Measurements from ENCODE around the gene FBLN2.

Gene FBLN2

DNA sequence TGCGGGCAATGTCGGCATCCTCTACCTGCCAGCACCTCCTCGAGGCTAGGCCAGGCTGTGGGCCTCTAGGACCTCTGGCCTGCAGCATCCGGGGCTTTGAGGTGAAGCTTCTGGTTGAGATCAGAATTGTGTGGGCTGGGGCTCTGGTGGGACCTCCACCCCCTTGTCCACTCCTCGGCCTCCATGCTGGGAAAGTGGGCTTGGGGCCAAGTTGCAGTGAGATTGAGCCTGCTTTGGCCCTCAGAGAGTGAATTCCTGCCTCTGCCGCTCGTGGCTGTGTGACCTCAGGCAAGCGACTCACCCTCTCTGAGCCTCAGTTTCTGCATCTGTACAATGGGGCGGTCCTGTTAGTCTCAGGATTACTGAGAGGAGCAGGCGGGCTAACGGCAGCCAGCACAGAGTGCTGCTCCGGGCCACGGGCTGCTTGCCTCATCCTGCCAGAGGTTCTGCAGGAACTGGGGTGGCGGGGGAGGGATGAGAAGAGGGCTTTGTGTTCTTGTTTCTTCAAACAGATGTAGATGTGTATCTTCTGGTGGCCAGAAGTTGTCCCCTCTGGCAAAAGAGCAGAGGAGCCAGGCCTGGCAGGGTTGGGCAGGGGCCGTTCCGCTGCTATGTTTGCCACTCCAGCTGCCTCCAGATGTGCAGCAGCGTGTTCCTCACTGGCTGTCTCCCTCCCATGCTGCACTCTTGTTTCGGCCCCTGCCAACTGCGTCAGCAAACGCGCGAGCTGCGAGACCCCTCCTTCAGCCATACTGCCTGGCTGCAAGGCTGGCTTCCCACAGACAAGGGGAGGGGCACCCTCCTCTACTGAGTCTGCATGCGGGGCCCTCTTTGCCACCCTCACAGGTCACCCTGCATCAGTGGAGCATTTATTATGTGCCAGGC is 33.7 kb downstream of the FBLN2 start:
- no peaks in the 10 kb centered on the region for H3K36me3 ChIP-seq
- no peaks in the 10 kb centered on the region for H3K27me3 ChIP-seq
- H3K27ac ChIP-seq, result no peak overlapping the region
- H3K4me3 ChIP-seq (ENCODE audit: low read depth in 1 of 2, low read length in 1 of 2), result no peak overlapping the region
- TF ChIP-seq, protein P1, sequence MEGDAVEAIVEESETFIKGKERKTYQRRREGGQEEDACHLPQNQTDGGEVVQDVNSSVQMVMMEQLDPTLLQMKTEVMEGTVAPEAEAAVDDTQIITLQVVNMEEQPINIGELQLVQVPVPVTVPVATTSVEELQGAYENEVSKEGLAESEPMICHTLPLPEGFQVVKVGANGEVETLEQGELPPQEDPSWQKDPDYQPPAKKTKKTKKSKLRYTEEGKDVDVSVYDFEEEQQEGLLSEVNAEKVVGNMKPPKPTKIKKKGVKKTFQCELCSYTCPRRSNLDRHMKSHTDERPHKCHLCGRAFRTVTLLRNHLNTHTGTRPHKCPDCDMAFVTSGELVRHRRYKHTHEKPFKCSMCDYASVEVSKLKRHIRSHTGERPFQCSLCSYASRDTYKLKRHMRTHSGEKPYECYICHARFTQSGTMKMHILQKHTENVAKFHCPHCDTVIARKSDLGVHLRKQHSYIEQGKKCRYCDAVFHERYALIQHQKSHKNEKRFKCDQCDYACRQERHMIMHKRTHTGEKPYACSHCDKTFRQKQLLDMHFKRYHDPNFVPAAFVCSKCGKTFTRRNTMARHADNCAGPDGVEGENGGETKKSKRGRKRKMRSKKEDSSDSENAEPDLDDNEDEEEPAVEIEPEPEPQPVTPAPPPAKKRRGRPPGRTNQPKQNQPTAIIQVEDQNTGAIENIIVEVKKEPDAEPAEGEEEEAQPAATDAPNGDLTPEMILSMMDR (IDR thresholded peaks at IDR 0.05), result no peak
- no peaks in the 10 kb centered on the region for H3K4me1 ChIP-seq (ENCODE audit: control insufficient read depth in 1 of 2, insufficient read depth in 1 of 2, low read depth in 1 of 2, low read length in 1 of 2)
- no peaks in the 10 kb centered on the region for H3K9me3 ChIP-seq

DNA sequence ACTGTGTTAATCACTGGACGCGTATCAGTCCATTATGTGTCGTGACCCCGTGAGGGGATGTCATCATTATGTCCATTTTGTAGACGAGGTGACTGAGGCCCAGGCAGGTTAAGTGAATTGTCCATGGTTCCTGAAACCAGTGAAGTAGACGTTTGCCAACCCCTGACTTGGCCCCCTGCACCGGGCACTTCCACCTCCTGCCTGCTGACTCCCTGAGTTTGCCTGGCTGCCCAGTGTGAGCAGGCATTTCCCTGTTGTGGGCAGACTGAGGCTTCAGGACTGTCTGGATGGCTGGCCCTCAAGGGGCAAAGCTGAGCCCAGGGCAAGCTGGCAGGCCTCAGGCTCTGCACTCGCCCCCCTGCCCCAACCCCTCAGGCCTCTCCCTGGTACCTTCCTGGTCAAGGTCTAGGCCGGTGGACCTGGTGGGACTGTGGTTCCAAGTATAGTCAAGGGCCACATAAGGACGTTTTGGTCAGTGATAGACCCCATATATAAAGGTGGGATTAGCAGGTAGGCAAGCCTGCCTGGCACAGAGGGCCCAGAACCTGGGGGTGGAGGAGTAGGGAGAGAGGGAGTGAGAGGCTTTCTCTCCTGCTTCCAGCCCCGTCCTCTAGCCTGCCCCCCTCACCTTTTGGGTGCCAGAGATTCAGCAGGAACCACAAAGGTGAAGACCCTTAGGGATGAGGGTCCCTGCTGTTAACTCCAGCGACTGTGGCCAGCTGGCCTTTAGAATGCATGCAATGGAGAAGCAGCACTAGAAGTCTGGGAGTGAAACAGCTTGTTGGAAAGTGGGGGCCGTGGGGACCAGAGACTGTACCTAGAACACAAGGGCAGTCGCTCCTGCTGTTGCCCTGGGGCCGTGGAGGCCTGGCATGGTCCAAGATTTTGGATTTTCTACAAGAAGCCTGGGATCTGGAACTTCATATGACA is 34.6 kb downstream of the FBLN2 start:
- TF ChIP-seq, protein P1 (IDR thresholded peaks at IDR 0.05), result no peak
- no peaks in the 10 kb centered on the region for H3K27me3 ChIP-seq

DNA sequence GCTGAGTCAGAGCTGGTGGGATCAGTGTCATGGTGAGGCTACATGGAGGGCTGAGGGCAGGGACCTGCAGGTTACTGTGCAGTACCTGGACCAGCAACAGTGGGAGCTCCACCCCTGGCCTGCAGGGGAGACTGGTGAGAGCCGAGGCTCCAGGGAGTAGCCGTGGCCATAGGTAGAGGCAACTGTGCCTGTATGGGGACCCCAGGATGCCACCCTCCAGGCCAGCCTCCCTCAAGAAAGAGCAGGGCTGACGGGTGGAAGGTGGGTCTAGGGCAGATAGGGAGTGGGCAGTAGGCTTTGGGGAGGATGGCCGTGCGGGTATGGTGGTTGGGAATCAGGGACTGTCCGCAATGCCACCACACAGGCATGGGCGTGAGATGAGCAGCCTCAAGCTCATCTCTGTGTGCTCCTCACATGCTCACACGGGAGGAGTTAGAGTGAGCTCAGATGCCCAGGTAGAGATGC is 35.5 kb downstream of the FBLN2 start:
- TF ChIP-seq, protein P1 (IDR thresholded peaks at IDR 0.05), result no peak
- H3K27me3 ChIP-seq, result no peaks in the 10 kb centered on the region
- H3K4me3 ChIP-seq (ENCODE audit: low read depth in 1 of 2, low read length in 1 of 2), result no peak overlapping the region
- H3K27ac ChIP-seq, result no peak overlapping the region
- H3K36me3 ChIP-seq, result no peaks in the 10 kb centered on the region
- no peaks in the 10 kb centered on the region for H3K9me3 ChIP-seq
- no peaks in the 10 kb centered on the region for H3K4me1 ChIP-seq (ENCODE audit: control insufficient read depth in 1 of 2, insufficient read depth in 1 of 2, low read depth in 1 of 2, low read length in 1 of 2)

More for the DNA sequence above, 34.6 kb downstream of the FBLN2 start:
- Histone ChIP-seq H3K4me3 (ENCODE audit: low read depth in 1 of 2, low read length in 1 of 2) (no peak overlapping the region), H3K36me3 (no peaks in the 10 kb centered on the region), H3K27ac (no peak overlapping the region), H3K4me1 (ENCODE audit: control insufficient read depth in 1 of 2, insufficient read depth in 1 of 2, low read depth in 1 of 2, low read length in 1 of 2) (no peaks in the 10 kb centered on the region), H3K9me3 (no peaks in the 10 kb centered on the region)

DNA sequence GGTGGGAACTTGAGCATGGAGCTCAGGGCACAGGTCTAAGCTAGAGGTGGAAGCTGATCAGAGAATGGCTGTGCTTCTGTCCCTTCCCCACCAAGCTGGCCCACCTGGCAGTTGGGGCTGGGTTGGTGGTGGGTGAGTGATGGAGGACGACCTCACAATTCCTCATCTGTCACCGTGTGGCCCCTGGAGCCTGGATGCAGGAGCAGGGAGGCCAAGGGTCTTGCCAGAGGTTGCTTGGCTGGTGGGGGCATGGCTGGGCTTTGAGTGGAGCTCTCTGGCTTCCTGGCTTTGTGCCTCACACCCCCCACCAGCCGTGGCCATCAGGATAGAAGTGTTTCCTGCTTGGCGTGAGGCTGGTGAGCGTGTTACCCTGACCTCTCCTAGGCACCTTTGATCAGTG is 36.0 kb downstream of the FBLN2 start:
- H3K36me3 ChIP-seq, result no peaks in the 10 kb centered on the region
- no peaks in the 10 kb centered on the region for H3K9me3 ChIP-seq
- no peak overlapping the region for H3K27ac ChIP-seq
- no peaks in the 10 kb centered on the region for H3K27me3 ChIP-seq
- no peak overlapping the region for H3K4me3 ChIP-seq (ENCODE audit: low read depth in 1 of 2, low read length in 1 of 2)
- H3K4me1 ChIP-seq (ENCODE audit: control insufficient read depth in 1 of 2, insufficient read depth in 1 of 2, low read depth in 1 of 2, low read length in 1 of 2), result no peaks in the 10 kb centered on the region
- TF ChIP-seq, protein P1 (IDR thresholded peaks at IDR 0.05), result no peak

DNA sequence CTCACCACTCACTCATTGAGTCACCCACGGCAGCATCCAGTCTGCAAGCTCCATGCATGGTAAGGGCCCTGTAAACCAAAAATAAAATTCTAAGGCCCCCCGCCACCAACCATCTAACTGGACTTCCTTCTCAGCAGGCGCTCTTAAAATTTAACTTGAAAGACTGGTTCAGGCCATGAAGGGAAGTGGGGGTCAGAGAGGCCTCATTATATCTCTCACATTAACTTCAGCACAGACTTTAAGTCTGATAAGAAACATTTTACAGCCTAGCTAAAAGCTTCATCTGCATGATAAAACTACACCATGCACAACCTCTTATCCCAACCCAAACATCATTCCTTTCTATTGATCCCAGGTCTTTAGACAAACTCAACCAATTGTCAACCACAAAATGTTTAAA is 38.5 kb downstream of the FBLN2 start:
- Histone ChIP-seq H3K36me3 (no peaks in the 10 kb centered on the region), H3K27me3 (no peaks in the 10 kb centered on the region), H3K9me3 (no peaks in the 10 kb centered on the region), H3K4me1 (ENCODE audit: control insufficient read depth in 1 of 2, insufficient read depth in 1 of 2, low read depth in 1 of 2, low read length in 1 of 2) (no peaks in the 10 kb centered on the region), H3K4me3 (ENCODE audit: low read depth in 1 of 2, low read length in 1 of 2) (no peak overlapping the region), H3K27ac (no peak overlapping the region)
- TF ChIP-seq, protein P1 (IDR thresholded peaks at IDR 0.05), result no peak

All from neutrophil (primary cell).